Measurements from ENCODE around the gene SMTNL1.
A peak's percentile ranks its signal among the peaks of the same experiment; 100 is the strongest.

SMTNL1 gene

DNA sequence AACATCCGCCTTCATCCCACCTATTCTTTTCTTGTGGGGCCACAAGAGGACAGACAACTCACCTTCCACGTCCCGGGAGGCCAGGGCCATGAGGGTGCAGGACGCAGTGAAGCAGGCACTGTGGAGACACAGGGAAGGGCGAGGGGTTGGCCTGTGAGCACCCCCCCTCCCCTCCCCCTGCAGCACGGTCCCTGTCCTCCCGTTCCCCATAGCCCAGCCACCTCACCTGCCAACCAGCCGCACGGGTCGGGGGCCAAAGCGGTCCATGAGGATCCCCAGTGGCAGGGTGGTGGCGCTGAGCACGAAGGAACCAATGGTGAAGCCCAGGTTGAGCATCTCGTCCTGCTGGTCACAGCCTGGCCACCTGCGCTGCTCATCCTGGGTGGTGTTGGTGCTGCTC, 36.5 kb upstream of the SMTNL1 start:
- no peak for DNase-seq (ENCODE audit: low spot score)
- TF ChIP-seq, protein P1, sequence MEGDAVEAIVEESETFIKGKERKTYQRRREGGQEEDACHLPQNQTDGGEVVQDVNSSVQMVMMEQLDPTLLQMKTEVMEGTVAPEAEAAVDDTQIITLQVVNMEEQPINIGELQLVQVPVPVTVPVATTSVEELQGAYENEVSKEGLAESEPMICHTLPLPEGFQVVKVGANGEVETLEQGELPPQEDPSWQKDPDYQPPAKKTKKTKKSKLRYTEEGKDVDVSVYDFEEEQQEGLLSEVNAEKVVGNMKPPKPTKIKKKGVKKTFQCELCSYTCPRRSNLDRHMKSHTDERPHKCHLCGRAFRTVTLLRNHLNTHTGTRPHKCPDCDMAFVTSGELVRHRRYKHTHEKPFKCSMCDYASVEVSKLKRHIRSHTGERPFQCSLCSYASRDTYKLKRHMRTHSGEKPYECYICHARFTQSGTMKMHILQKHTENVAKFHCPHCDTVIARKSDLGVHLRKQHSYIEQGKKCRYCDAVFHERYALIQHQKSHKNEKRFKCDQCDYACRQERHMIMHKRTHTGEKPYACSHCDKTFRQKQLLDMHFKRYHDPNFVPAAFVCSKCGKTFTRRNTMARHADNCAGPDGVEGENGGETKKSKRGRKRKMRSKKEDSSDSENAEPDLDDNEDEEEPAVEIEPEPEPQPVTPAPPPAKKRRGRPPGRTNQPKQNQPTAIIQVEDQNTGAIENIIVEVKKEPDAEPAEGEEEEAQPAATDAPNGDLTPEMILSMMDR (IDR thresholded peaks at IDR 0.05): no peak
- peak overlapping the region; percentile 64 to 91 for H3K27ac ChIP-seq
- H3K4me3 ChIP-seq: no peak overlapping the region

DNA sequence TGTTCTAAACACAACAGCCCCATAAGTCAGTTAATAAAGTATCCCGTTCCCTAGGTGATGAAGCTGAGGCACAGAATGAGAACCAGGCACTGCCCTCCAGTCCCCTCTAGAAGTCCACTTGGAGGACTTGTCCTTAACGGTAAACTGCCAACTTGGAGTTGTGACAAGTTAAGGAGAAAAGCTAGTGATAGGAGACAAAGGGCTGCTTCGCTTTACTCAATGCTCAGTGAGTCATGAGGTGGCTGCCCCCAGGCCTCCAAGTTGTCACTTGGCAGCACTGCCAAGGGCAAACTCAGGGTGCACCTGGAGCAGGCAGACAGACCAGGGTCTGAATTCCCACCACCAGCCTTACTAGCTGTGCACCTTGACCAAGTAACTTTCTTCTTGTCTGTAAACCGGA, 35.4 kb upstream of the SMTNL1 start:
- Histone ChIP-seq H3K4me3 (no peak overlapping the region), H3K27ac (no peak overlapping the region)
- TF ChIP-seq, protein P1 (IDR thresholded peaks at IDR 0.05): no peak
- no peak for DNase-seq (ENCODE audit: low spot score)

DNA sequence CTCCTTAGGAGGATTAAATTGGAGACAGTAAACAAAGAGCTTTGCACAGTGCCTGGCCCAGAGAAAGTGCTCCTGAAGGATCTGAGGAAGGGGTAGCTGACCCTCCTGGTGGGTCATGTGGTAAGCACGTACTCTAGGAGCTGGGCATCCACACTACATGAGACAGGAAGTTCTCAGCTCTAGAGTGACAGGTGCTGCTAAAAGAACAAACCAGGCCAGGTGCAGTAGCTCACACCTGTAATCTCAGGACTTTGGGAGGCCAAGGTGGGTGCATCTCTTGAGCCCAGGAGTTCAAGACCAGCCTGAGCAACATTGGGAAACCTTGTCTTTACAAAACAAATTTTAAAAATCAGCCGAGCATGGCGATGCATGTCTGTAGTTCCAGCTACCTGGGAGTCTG, 35.0 kb upstream of the SMTNL1 start:
- TF ChIP-seq, protein P1 (IDR thresholded peaks at IDR 0.05): no peak
- Histone ChIP-seq H3K27ac (no peak overlapping the region), H3K4me3 (no peak overlapping the region)
- no peak for DNase-seq (ENCODE audit: low spot score)

DNA sequence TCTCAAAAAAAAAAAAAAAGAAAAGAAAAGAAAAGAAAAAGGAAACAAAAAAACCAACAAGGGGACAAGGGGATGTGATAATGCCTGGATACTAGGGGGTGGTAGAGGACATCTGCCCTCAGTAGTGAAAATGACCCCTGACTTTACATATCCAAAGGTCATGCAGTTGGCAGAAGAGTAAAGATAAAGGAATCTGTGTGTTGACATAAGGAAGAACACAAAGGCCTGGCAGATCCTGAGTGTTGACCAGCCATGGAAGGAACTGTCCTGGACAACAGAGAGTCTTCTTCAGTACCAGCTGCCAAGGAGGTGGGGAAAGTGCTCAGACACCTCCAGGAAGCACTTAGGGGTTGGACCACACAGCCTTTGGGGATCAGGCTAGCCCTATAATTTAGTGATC, 34.5 kb upstream of the SMTNL1 start:
- TF ChIP-seq, protein P1 (IDR thresholded peaks at IDR 0.05): no peak
- no peak overlapping the region for H3K4me3 ChIP-seq
- no peak for DNase-seq (ENCODE audit: low spot score)
- no peak overlapping the region for H3K27ac ChIP-seq

DNA sequence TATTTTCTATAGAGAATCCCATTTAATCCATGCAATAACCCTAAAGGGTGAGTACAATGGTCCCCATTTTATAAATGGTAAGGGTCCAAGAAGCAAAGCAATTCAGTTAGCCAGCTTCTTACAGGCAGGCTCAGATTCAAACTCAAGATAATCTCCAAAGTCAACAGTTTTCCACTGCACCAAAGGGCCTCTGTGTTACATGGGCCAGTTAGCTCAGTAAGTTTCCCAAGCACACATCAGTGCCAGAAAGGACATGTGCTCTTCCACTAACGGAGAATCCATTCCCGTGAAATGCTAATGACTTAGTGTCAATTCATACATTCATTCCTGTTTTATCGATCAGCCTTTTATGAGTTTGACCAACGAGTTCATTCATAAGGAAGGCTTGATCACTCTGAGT, 32.9 kb upstream of the SMTNL1 start:
- Histone ChIP-seq H3K27ac (no peak overlapping the region), H3K4me3 (no peak overlapping the region)
- DNase-seq (ENCODE audit: low spot score): no peak
- TF ChIP-seq, protein P1 (IDR thresholded peaks at IDR 0.05): no peak

DNA sequence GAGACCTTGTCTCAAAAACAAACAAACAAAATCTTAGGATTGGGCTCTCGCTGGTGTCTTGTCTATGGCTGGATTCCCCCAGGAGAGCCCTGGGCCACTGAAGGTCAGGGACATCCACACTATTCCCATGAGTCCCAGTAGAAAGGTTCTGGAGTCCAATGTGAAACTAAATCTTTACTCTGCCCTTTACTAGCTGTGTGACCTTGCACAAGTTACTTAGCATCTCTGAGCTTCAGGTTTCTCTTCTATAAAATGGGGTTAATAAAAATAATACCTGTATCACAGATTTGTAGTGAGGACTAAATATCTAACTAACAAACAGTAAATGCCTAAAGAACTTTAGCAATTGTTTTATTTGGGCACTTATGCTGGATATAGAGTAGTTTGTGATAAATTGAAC, 30.9 kb upstream of the SMTNL1 start:
- no peak for DNase-seq (ENCODE audit: low spot score)
- TF ChIP-seq, protein P1 (IDR thresholded peaks at IDR 0.05): no peak
- Histone ChIP-seq H3K4me3 (no peak overlapping the region), H3K27ac (no peak overlapping the region)

DNA sequence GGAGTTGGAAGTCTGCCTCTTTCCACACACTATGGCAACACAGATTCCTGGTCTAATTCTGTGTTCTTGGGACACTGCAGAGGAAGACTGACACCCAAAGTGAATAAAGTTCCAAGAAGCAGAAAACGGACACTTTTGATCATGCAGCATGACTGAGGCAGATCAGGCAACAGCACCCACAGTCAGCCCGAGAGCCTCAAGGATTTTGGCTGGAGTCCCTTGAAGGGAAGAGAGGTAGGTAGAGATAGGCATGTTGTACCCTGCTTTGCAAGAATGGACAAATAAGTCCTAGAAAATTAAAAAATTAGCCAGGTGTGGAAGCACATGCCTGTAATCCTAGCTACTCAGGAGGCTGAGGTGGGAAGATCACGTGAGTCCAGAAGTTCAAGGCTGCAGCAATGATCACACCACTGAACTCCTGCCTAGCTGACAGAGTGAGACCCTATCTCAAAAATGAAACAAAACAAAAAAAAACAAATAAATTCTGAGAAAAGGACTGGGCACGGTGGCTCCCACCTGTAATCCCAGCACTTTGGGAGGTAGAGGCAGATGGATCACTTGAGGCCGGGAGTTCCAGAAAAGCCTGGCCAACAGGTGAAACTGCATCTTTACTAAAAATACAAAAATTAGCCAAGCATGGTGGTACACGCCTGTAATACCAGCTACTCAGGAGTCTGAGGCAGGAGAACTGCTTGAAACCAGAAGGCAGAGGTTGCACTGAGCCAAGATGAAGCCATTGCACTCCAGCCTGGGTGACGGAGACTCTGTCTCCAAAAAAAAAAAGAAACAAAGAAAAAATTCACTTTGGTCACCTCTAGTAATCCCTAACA, 28.8 kb upstream of the SMTNL1 start:
- no peak overlapping the region for H3K27ac ChIP-seq
- no peak overlapping the region for H3K4me3 ChIP-seq
- TF ChIP-seq, protein P1 (IDR thresholded peaks at IDR 0.05): no peak
- DNase-seq (ENCODE audit: low spot score): no peak

Data from coronary artery (tissue), 2 donors.